GM12891 (cell line): ENCODE results near the gene PHACTR3.

Experiments
- PAX5 ChIP-seq: IDR thresholded peaks from 2 replicates; pipeline ENCODE4 v1.6.1; 2011; ENCODE audit warnings: low read length, moderate library complexity, mild to moderate bottlenecking; ENCODE audit not compliant: insufficient read depth, severe bottlenecking
- POLR2A ChIP-seq: IDR thresholded peaks from 2 replicates; pipeline ENCODE4 v1.6.1; 2011; ENCODE audit warnings: low read depth, low read length, control low read depth
- POLR2AphosphoS5 ChIP-seq: IDR thresholded peaks from 2 replicates; pipeline ENCODE4 v1.6.1; 2011; ENCODE audit warnings: low read depth, low read length, control low read depth
- SPI1 ChIP-seq: IDR thresholded peaks from 2 replicates; pipeline ENCODE4 v1.6.1; 2011; ENCODE audit warnings: low read depth, low read length, control low read depth
- TAF1 ChIP-seq: IDR thresholded peaks from 2 replicates; pipeline ENCODE4 v1.6.1; 2011; ENCODE audit warnings: low read depth, low read length, control low read depth

GRCh38 chr20:59740621-59741020 lies 136.3 kb downstream of the PHACTR3 start:
- no peak for TF ChIP-seq POLR2AphosphoS5
- no peak for TF ChIP-seq POLR2A
- TF ChIP-seq TAF1: no peak
- TF ChIP-seq SPI1: no peak
- no peak for TF ChIP-seq PAX5
